HepG2 (cell line): ENCODE results near the gene ANG. TPM values are rescaled to one million over a fixed set of nuclear protein-coding genes. Genes with fewer than 3 reads are reported as not detected.

Source experiments
- AHR ChIP-seq: IDR thresholded peaks from 2 replicates; pipeline ENCODE4 v1.6.1; 2018; ENCODE audit warnings: missing genetic modification reagents, missing compliant biosample characterization
- CEBPB ChIP-seq: IDR thresholded peaks from 2 replicates; pipeline ENCODE4 v1.6.1; 2011; ENCODE audit warnings: low read depth, low read length, improper control_type of control experiment, borderline replicate concordance
- CREB1 ChIP-seq, 2 experiments: fragments of 450-650 bp in 1 of 2; IDR thresholded peaks; 2 replicates each; pipeline ENCODE4 v1.6.1; 2016 to 2017; ENCODE audit warnings: control low read depth in 1 of 2, mild to moderate bottlenecking in 1 of 2, missing compliant biosample characterization in 1 of 2, missing genetic modification characterization in 1 of 2
- ELF3 ChIP-seq: IDR thresholded peaks from 2 replicates; pipeline ENCODE4 v1.6.1; 2016; ENCODE audit warnings: missing genetic modification reagents, missing compliant biosample characterization
- GABPB1 ChIP-seq: IDR thresholded peaks from 2 replicates; pipeline ENCODE4 v1.6.1; 2016; ENCODE audit warnings: mild to moderate bottlenecking, missing genetic modification reagents, moderate library complexity, missing compliant biosample characterization
- HOXA3 ChIP-seq: sonication (generic); formaldehyde crosslinking; IDR thresholded peaks from 2 replicates; pipeline ENCODE4 v1.5.0; 2020; ENCODE audit warnings: missing genetic modification reagents
- MED1 ChIP-seq: sonication (generic); formaldehyde crosslinking; IDR thresholded peaks from 2 replicates; pipeline ENCODE4 v1.4.0; 2020; ENCODE audit warnings: missing genetic modification reagents
- NCOA5 ChIP-seq: sonication (generic); formaldehyde crosslinking; IDR thresholded peaks from 2 replicates; pipeline ENCODE4 v1.4.0; 2020; ENCODE audit warnings: missing genetic modification reagents
- RFX3 ChIP-seq: IDR thresholded peaks from 2 replicates; pipeline ENCODE4 v1.6.1; 2016; ENCODE audit warnings: missing biosample characterization, missing genetic modification reagents
- SP5 ChIP-seq: IDR thresholded peaks from 2 replicates; pipeline ENCODE4 v1.6.1; 2016; ENCODE audit warnings: low read depth, borderline replicate concordance
- TAF1 ChIP-seq: sonication (generic); formaldehyde crosslinking; IDR thresholded peaks from 2 replicates; pipeline ENCODE4 v1.4.0; 2020; ENCODE audit warnings: missing genetic modification reagents
- TSC22D2 ChIP-seq: sonication (generic); formaldehyde crosslinking; IDR thresholded peaks from 2 replicates; pipeline ENCODE4 v1.5.1; 2020; ENCODE audit warnings: missing genetic modification reagents, mild to moderate bottlenecking, borderline replicate concordance
- ZC3H4 ChIP-seq: sonication (generic); formaldehyde crosslinking; IDR thresholded peaks from 2 replicates; pipeline ENCODE4 v1.4.0; 2020; ENCODE audit warnings: missing genetic modification reagents, borderline replicate concordance
- ZNF282 ChIP-seq: fragments of 450-650 bp; IDR thresholded peaks from 2 replicates; pipeline ENCODE4 v1.6.1; 2018; ENCODE audit not compliant: partially characterized antibody
- ZNF564 ChIP-seq: sonication (generic); formaldehyde crosslinking; IDR thresholded peaks from 2 replicates; pipeline ENCODE4 v1.8.1; 2023; ENCODE audit warnings: mild to moderate bottlenecking, missing genetic modification reagents
- polyA plus RNA-seq, 8 experiments: library from polyadenylated mRNA; depleted of rRNA in 3 of 8; stranded (reverse) in 7 of 8; unstranded in 1 of 8; fragments of >200 nt; fragmentation: Illumina TruSeq in 4 of 8; extraction: Trizol in 4 of 8; gene quantifications; 2 replicates each; pipeline versions ENCODE4 v1.2.1 to v1.2.3, GENCODE V29; 2011 to 2016; ENCODE audit warnings: low read depth in 4 of 8, missing spikeins in 1 of 8, mixed read lengths in 1 of 8; ENCODE audit not compliant: insufficient read depth in 1 of 8
- total RNA-seq, 5 experiments: library from RNA; depleted of rRNA; stranded (reverse); fragments of >200 nt; fragmentation: Illumina TruSeq; extraction: Trizol; gene quantifications; 2 replicates each; pipeline ENCODE4 v1.2.3, GENCODE V29; 2016; ENCODE audit warnings: low read depth in 1 of 5
- TF ChIP-seq, protein P1 (sequence below): sonication (generic); formaldehyde crosslinking; conservative IDR thresholded peaks from 2 replicates; pipeline ENCODE4 v1.4.0; 2020; ENCODE audit warnings: missing genetic modification reagents
- TF ChIP-seq, protein P2 (sequence below): sonication (generic); formaldehyde crosslinking; IDR thresholded peaks from 2 replicates; pipeline ENCODE4 v1.8.0; 2022; ENCODE audit warnings: low read depth, missing genetic modification reagents
- TF ChIP-seq, protein P3 (sequence below): sonication (generic); formaldehyde crosslinking; IDR thresholded peaks from 2 replicates; pipeline ENCODE4 v1.8.0; 2022; ENCODE audit warnings: missing genetic modification reagents, mild to moderate bottlenecking, borderline replicate concordance
- TF ChIP-seq, protein P4 (sequence below): sonication (generic); formaldehyde crosslinking; IDR thresholded peaks from 2 replicates; pipeline ENCODE4 v1.4.0; 2020; ENCODE audit warnings: missing genetic modification reagents
- TF ChIP-seq, protein P5 (sequence below): sonication (generic); formaldehyde crosslinking; IDR thresholded peaks from 2 replicates; pipeline ENCODE4 v1.9.0; 2022; ENCODE audit warnings: missing genetic modification reagents, mild to moderate bottlenecking, borderline replicate concordance

ANG gene
- total and polyA plus RNA-seq, 2 of the 13 experiments (the other 11 are each of a cell fraction or from before 2014, with no cell fraction given), result 83.6 to 401 TPM

DNA sequence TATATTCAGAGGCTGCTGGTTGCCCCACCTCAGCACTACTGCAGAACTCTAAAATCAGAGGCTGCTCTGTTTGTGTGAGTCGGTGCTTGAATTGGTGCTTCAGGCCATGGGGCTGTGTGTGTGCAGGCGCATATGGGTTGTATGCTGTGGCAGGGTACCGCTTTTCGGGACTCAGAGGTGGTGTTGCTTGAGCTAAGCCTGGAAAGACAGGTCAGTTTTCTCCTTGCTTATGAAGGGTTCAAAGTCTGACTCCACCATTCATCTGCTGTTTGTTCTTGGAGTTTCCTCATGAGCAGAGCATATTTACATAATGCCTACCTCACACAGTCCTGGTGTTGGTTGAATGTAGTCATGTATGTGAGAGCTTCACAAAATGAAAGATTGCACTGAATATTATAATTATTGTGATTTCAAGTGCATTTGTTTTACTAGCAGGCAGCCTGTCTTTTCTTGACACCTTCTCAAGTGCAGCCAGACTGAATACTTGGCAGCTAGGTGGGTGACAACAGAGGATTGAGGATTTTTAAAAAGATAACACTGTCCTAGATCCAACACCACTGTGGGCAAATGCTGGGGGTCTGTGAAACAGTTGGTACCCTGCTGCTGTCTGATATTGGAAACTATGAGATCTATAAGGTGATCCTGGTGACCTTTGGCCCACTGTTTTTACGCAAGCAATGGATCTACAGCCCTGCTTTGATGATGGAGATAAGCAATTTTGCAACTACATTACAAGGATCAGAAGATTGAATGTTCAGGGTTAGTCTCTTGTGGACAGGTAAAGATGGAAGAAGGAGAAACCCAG, 1.0 kb upstream of the ANG start (continued):
- TF ChIP-seq, protein P1, sequence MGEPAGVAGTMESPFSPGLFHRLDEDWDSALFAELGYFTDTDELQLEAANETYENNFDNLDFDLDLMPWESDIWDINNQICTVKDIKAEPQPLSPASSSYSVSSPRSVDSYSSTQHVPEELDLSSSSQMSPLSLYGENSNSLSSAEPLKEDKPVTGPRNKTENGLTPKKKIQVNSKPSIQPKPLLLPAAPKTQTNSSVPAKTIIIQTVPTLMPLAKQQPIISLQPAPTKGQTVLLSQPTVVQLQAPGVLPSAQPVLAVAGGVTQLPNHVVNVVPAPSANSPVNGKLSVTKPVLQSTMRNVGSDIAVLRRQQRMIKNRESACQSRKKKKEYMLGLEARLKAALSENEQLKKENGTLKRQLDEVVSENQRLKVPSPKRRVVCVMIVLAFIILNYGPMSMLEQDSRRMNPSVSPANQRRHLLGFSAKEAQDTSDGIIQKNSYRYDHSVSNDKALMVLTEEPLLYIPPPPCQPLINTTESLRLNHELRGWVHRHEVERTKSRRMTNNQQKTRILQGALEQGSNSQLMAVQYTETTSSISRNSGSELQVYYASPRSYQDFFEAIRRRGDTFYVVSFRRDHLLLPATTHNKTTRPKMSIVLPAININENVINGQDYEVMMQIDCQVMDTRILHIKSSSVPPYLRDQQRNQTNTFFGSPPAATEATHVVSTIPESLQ (CRISPR knock-in tag), result no peak; the same call in 1 of the 2 replicates
- no peak for TF ChIP-seq CREB1 (IDR thresholded peaks at IDR 0.05)
- no peak for TF ChIP-seq CREB1 (CRISPR knock-in tag; IDR thresholded peaks at IDR 0.05)
- TF ChIP-seq, protein P2, sequence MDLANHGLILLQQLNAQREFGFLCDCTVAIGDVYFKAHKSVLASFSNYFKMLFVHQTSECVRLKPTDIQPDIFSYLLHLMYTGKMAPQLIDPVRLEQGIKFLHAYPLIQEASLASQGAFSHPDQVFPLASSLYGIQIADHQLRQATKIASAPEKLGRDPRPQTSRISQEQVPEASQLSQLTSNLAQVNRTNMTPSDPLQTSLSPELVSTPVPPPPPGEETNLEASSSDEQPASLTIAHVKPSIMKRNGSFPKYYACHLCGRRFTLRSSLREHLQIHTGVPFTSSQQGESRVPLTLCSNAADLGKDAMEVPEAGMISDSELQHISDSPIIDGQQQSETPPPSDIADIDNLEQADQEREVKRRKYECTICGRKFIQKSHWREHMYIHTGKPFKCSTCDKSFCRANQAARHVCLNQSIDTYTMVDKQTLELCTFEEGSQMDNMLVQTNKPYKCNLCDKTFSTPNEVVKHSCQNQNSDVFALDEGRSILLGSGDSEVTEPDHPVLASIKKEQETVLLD (CRISPR knock-in tag), result no peak
- TF ChIP-seq TAF1 (CRISPR knock-in tag), result peak; percentile 17; the same call in 1 of the 2 replicates
- TF ChIP-seq ZNF564 (CRISPR knock-in tag), result 0 out of 2 replicates have a peak, but pooled peaks have one; percentile 8
- TF ChIP-seq ELF3 (CRISPR knock-in tag), result peak; percentile 84
- peak; percentile 59 for TF ChIP-seq HOXA3
- TF ChIP-seq MED1, result peak; percentile 81
- no peak; the same call in 1 of the 2 replicates for TF ChIP-seq SP5 (CRISPR knock-in tag)
- no peak for TF ChIP-seq RFX3
- TF ChIP-seq, protein P3, sequence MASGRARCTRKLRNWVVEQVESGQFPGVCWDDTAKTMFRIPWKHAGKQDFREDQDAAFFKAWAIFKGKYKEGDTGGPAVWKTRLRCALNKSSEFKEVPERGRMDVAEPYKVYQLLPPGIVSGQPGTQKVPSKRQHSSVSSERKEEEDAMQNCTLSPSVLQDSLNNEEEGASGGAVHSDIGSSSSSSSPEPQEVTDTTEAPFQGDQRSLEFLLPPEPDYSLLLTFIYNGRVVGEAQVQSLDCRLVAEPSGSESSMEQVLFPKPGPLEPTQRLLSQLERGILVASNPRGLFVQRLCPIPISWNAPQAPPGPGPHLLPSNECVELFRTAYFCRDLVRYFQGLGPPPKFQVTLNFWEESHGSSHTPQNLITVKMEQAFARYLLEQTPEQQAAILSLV (CRISPR knock-in tag), result no peak
- TF ChIP-seq NCOA5 (CRISPR knock-in tag), result no peak
- TF ChIP-seq AHR (CRISPR knock-in tag), result peak; percentile 72; the same call in 1 of the 2 replicates
- no peak for TF ChIP-seq ZNF282
- TF ChIP-seq ZC3H4 (CRISPR knock-in tag), result peak; percentile 93; the same call in 1 of the 2 replicates
- TF ChIP-seq, protein P4, sequence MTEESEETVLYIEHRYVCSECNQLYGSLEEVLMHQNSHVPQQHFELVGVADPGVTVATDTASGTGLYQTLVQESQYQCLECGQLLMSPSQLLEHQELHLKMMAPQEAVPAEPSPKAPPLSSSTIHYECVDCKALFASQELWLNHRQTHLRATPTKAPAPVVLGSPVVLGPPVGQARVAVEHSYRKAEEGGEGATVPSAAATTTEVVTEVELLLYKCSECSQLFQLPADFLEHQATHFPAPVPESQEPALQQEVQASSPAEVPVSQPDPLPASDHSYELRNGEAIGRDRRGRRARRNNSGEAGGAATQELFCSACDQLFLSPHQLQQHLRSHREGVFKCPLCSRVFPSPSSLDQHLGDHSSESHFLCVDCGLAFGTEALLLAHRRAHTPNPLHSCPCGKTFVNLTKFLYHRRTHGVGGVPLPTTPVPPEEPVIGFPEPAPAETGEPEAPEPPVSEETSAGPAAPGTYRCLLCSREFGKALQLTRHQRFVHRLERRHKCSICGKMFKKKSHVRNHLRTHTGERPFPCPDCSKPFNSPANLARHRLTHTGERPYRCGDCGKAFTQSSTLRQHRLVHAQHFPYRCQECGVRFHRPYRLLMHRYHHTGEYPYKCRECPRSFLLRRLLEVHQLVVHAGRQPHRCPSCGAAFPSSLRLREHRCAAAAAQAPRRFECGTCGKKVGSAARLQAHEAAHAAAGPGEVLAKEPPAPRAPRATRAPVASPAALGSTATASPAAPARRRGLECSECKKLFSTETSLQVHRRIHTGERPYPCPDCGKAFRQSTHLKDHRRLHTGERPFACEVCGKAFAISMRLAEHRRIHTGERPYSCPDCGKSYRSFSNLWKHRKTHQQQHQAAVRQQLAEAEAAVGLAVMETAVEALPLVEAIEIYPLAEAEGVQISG (CRISPR knock-in tag), result peak; percentile 63; the same call in 1 of the 2 replicates
- TF ChIP-seq GABPB1 (CRISPR knock-in tag), result no peak
- peak; percentile 69; the same call in 1 of the 2 replicates for TF ChIP-seq CEBPB
- TF ChIP-seq TSC22D2 (CRISPR knock-in tag), result no peak
- TF ChIP-seq, protein P5, sequence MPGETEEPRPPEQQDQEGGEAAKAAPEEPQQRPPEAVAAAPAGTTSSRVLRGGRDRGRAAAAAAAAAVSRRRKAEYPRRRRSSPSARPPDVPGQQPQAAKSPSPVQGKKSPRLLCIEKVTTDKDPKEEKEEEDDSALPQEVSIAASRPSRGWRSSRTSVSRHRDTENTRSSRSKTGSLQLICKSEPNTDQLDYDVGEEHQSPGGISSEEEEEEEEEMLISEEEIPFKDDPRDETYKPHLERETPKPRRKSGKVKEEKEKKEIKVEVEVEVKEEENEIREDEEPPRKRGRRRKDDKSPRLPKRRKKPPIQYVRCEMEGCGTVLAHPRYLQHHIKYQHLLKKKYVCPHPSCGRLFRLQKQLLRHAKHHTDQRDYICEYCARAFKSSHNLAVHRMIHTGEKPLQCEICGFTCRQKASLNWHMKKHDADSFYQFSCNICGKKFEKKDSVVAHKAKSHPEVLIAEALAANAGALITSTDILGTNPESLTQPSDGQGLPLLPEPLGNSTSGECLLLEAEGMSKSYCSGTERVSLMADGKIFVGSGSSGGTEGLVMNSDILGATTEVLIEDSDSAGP (CRISPR knock-in tag), result no peak
